ENCODE data around the gene KRT3.

Gene KRT3

DNA sequence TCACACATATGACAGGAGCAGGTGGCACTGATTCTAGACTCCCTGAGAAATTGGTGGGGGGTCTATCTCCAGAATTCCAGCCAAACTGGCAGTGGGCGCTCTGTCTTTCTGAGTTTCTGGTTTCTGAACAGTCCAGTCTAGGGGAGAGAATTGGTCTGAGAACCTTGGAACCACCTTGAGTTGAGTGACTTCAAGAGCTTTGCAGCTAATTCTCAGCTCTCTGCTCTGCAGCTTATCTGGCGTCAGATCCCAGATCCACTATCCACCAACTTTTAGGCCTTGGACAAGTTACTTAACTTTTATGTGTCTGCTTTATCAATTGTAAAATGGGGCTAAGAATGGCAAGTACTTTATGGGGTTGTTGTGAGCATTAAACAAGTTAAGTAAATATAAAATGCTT, 17.1 kb downstream of the KRT3 start:
- CTCF ChIA-PET = interaction anchor here (1.6 kb wide), 1 partner anchor 101 kb away, joined by 3 read pairs; no protein-coding TSS in a partner anchor
- peaks cover 29% of the 10 kb centered on the region for H3K27me3 Mint-ChIP-seq
- no peak overlapping the region for H3K4me3 Mint-ChIP-seq

DNA sequence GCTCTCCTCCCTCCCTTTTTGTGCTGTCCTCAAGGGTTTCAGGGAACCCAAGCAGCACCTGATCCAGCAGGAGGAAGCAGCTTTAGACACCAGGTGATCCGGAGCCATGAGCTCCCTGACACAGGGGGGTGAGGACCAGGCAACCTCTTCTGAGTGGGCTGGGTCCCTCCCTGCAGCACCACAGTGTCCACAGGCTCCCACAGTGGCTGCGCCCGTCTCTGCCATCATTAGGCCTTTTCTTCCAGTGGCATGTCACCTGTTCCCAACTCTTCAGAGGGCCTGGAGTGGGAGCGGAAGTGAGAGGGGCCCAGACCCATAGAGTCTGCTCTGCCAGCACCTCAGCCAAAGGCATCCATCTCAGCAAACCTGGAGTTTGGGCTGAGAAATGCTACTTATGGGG, 18.4 kb downstream of the KRT3 start:
- H3K4me1 Mint-ChIP-seq = no peaks in the 10 kb centered on the region
- H3K9me3 Mint-ChIP-seq = no peaks in the 10 kb centered on the region
- no peak overlapping the region for H3K27ac Mint-ChIP-seq
- no peaks in the 10 kb centered on the region for H3K36me3 Mint-ChIP-seq
- H3K27me3 Mint-ChIP-seq = peaks cover 29% of the 10 kb centered on the region
- no peak for DNase-seq
- H3K4me3 Mint-ChIP-seq = no peak overlapping the region
- CTCF ChIA-PET = interaction anchor here (1.6 kb wide), 1 partner anchor 102 kb away, joined by 3 read pairs; no protein-coding TSS in a partner anchor

More for the DNA sequence above, 17.1 kb downstream of the KRT3 start:
- no peaks in the 10 kb centered on the region for H3K36me3 Mint-ChIP-seq
- no peaks in the 10 kb centered on the region for H3K4me1 Mint-ChIP-seq
- DNase-seq = no peak
- no peaks in the 10 kb centered on the region for H3K9me3 Mint-ChIP-seq
- H3K27ac Mint-ChIP-seq = no peak overlapping the region

DNA sequence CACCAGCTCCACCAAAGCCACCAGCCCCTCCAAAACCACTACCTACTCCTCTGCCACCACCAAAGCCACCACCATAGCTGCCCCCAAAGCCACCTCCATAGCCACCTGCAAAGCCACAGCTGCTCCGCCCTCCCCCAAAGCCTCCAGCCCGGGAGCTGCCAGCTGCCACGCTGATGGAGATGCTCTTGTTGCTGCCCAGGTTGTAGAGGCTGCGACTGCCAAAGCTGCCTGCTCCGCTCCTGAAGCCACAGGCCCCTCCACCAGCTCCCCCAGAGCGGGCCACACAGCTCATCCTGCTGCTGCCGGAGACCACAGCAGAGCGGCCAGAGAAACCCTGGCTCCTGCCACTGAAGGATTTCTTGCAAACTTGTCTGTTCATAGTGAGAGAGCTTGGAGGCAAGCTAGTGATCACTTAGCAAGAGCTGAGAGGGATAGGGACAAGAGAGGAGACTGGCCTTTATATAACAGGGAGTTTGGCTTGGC, 19.0 kb downstream of the KRT3 start, which contains the start of gene KRT76:
Gene KRT76 (minus strand): TSS at position 433 of the 483 bp plus-strand sequence. CDS start 54 bp downstream, at position 379.
- Mint-ChIP-seq H3K9me3 (no peaks in the 10 kb centered on the region), H3K36me3 (no peaks in the 10 kb centered on the region), H3K4me1 (no peaks in the 10 kb centered on the region), H3K27me3 (peaks cover 31% of the 10 kb centered on the region), H3K4me3 (no peak within 1 kb of the TSS), H3K27ac (no peak within 1 kb of the TSS)
- CTCF ChIA-PET = interaction anchor here (1.4 kb wide), 1 partner anchor 14 kb away, joined by 3 read pairs; no protein-coding TSS in a partner anchor
- no peak for DNase-seq

DNA sequence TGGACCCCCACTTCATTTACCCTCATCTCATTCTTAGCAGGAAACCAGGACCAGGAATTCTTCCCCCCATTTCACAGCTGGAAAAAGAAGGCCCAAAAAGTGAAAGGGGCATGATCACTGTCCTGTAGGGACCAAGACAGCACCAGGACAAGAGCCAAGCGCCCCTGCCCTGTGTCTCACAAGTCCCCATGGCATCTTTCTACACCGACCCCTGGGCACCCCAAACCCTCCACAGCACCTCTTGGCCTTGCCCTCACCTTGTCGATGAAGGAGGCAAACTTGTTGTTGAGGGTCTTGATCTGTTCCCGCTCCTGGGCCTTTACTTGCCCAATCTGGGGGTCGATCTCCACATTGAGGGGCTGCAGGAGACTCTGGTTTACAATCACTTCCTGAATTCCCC, 19.5 kb downstream of the KRT3 start:
- CTCF ChIA-PET = interaction anchor here (1.4 kb wide), 1 partner anchor 14 kb away, joined by 3 read pairs; no protein-coding TSS in a partner anchor
- Mint-ChIP-seq H3K9me3 (no peaks in the 10 kb centered on the region), H3K27me3 (peaks cover 33% of the 10 kb centered on the region), H3K27ac (no peak overlapping the region), H3K36me3 (no peaks in the 10 kb centered on the region), H3K4me1 (no peaks in the 10 kb centered on the region), H3K4me3 (no peak overlapping the region)
- no peak for DNase-seq

DNA sequence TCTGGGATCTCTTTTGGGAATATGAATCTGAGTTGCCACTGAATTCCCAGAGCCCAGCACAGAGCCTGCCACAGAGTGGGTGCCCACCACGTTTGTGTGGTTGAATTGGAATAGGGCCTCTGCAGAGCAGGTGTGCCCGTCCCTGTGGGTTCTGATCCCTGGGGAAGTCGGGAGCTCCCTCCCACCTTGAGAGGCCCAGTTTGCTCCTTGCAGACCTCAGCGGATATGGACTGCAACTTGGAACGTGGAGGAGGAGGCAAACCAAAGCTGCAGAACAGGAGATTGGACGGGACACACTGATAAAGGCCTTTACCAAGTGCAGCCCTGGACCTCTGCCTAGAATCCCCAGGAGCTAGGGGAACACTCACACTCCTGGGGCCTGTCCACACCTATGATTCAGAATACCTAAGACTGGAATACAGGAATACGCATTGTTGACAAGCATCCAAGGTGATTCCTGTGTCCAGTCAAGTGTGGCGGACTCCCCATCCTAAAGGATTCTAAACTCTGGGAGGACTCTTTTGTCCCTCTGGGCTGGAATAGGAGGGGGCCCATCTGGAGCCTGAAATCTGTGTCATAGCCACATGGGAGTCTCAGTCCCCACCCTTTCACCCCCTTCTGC, 21.2 kb downstream of the KRT3 start:
- Mint-ChIP-seq H3K4me1 (no peaks in the 10 kb centered on the region), H3K4me3 (no peak overlapping the region), H3K27me3 (peaks cover 29% of the 10 kb centered on the region), H3K27ac (no peak overlapping the region), H3K36me3 (no peaks in the 10 kb centered on the region), H3K9me3 (no peaks in the 10 kb centered on the region)
- DNase-seq = no peak
- CTCF ChIA-PET = no interaction called here

DNA sequence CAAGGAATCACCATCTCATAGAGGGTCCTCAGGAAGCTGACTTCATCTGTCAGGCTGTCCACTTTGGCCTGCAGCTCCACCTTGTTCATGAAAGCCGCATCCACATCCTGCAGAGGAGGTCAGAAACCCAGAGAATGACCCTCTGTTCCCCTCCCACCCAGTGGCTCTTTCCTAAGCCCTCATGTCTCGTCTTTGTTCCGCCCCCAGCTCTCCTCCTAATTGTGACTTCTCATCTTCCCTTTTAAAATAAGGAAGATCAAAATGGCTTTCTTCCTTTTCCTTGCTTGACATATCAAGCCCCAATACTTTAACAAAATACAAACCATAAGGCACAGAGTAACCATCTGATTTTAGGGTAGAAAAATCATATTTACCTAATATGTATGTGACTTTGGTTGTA, 23.1 kb downstream of the KRT3 start:
- CTCF ChIA-PET = interaction anchor here (0.6 kb wide), 1 partner anchor 56 kb away, joined by 3 read pairs; no protein-coding TSS in a partner anchor
- no peak for DNase-seq
- Mint-ChIP-seq H3K36me3 (no peaks in the 10 kb centered on the region), H3K9me3 (no peaks in the 10 kb centered on the region), H3K27me3 (peaks cover 26% of the 10 kb centered on the region), H3K4me1 (no peaks in the 10 kb centered on the region), H3K27ac (no peak overlapping the region), H3K4me3 (no peak overlapping the region)

DNA sequence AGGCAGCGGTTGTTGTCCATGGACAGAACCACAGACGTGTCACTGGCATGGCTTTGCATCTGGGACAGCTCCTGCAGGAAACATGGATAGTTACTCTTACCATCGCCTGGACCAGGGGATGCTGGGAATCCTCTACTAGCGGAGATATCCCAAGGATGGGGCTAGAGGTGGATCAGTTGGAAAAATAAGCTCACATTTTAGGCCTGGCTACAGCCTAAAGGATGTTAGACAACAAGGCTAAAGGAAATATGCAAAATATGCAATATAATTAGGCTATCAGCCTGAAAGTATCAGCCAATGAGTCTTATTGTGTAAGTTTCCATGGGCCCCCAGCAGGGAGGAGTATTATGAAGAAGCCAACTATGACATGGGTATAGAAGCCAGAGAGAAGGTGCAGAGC, 23.7 kb downstream of the KRT3 start:
- CTCF ChIA-PET = no interaction called here
- Mint-ChIP-seq H3K4me1 (no peaks in the 10 kb centered on the region), H3K9me3 (no peaks in the 10 kb centered on the region), H3K36me3 (no peaks in the 10 kb centered on the region), H3K27me3 (peaks cover 20% of the 10 kb centered on the region), H3K27ac (no peak overlapping the region), H3K4me3 (no peak overlapping the region)
- no peak for DNase-seq

DNA sequence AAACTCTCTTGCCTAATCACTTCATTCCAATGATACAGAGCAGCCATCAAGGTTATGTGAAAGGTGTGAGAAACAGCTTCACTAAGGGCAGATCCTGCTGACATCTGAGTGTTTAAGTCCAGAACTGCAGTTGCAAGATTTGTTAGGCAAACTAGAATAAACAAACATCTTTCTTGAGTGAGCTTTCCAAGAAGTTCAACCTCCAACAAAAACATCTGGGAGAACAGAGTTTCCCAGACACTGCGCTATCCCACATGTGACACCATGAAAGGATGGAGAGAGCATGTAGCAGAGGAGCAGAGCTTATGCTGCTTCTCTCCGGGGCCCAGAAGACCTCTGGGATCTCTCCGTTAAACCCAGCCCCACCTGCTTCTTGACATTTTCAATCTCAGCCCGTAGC, 24.4 kb downstream of the KRT3 start:
- Mint-ChIP-seq H3K27ac (no peak overlapping the region), H3K4me3 (no peak overlapping the region), H3K27me3 (peaks cover 16% of the 10 kb centered on the region), H3K9me3 (no peaks in the 10 kb centered on the region), H3K36me3 (no peaks in the 10 kb centered on the region), H3K4me1 (no peaks in the 10 kb centered on the region)
- CTCF ChIA-PET = interaction anchor here (0.6 kb wide), 1 partner anchor 34 kb away, joined by 4 read pairs; no protein-coding TSS in a partner anchor
- DNase-seq = no peak

DNA sequence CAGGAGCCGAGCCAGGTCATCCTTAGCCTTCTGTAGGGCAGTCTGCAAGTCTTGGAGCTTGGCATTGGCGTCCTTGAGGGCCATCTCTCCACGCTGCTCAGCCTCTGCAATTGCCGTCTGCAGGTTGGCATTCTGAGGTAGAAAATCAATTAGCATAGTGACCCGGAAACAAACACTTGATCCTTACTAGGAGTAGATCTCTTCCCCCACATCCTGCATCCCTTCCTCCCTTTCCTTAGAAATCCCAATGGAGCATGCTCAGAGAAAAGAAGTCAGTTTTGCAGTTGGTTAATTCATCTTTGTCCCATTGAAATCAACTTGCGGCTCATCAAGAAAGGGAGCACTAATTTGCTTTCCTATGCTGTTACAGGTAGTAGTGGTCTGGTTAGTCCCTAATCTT, 24.8 kb downstream of the KRT3 start:
- Mint-ChIP-seq H3K4me3 (no peak overlapping the region), H3K27ac (no peak overlapping the region), H3K4me1 (no peaks in the 10 kb centered on the region), H3K27me3 (peaks cover 14% of the 10 kb centered on the region), H3K36me3 (no peaks in the 10 kb centered on the region), H3K9me3 (no peaks in the 10 kb centered on the region)
- DNase-seq = no peak
- CTCF ChIA-PET = no interaction called here

DNA sequence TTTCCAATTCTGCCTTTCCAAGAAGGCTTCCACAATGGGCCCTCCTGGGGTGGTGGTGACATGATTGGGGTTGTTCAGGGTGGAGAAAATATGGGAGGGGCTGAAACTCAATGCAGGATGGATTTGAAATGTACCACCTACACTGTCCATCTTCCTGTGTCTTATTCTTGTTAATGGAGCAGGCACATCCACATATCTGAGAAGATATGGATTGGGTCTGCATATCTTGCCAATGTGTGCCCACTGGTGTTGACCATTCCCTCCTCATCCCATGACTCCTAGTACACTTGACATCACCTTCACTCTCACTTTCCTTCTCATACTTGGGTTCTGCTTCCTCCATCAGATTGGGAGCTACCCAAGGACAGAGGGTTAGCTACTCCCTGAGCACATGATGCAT, 26.0 kb downstream of the KRT3 start:
- H3K4me1 Mint-ChIP-seq = no peaks in the 10 kb centered on the region
- H3K27ac Mint-ChIP-seq = no peak overlapping the region
- H3K27me3 Mint-ChIP-seq = peaks cover 15% of the 10 kb centered on the region
- H3K36me3 Mint-ChIP-seq = no peaks in the 10 kb centered on the region
- CTCF ChIA-PET = no interaction called here
- H3K4me3 Mint-ChIP-seq = no peak overlapping the region
- no peak for DNase-seq
- H3K9me3 Mint-ChIP-seq = no peaks in the 10 kb centered on the region

DNA sequence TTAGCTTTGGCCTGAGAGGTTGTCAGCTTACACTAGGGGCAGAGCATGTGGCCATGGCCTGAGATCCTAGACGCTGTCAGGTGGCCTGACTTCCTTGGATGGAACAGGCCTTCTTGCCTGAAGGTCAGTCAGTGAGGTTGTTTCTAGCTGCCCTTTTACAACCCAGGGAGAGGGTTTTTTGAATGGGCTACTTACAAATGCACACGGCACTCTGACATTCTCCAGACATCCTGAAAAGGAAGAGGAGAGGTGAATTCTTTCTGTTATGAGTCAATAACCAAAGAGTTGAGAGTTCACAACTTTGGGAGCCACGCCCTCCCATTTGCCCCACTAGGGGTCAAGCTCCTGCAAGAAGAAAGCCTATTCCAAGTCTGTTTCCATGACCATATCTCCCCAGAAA, 26.6 kb downstream of the KRT3 start:
- no peak for DNase-seq
- H3K36me3 Mint-ChIP-seq = no peaks in the 10 kb centered on the region
- CTCF ChIA-PET = no interaction called here
- H3K4me3 Mint-ChIP-seq = no peak overlapping the region
- H3K9me3 Mint-ChIP-seq = no peaks in the 10 kb centered on the region
- H3K4me1 Mint-ChIP-seq = no peaks in the 10 kb centered on the region
- H3K27ac Mint-ChIP-seq = no peak overlapping the region
- peaks cover 15% of the 10 kb centered on the region for H3K27me3 Mint-ChIP-seq

DNA sequence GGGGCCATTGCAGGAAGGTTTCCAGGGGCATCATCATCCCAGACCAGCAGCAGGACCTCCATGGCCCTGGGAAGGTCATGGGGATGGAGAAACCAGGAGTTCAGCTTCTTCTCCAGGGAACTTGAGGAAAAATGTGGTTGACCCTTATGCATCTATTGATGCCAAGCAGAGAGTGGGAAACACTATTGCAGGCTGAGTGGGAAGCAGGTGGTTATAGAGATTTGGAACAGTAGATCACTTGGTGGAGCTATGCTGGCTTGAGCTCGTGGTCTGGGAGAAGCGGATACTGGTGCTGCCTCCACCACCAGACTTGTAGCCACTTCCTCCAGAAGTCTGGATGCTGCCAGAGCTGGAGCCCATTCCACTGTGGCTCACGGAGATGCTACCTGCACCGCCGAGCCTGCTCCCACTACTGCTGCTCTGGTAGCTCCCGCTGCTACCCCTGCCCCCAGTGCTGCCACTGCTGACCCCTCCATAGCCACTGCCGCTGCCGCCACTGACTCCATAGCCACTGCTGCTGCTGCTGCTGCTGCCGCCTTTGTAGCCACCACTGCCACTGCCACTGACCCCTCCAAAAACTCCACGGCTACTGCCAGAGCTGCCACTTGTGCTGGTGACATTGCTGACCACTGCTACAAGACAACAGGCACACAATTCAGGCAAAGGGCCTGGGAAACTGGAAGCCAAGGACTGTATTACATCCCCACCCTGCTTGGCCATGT, 27.3 kb downstream of the KRT3 start:
- Mint-ChIP-seq H3K9me3 (no peaks in the 10 kb centered on the region), H3K27ac (no peak overlapping the region), H3K4me1 (no peaks in the 10 kb centered on the region), H3K36me3 (no peaks in the 10 kb centered on the region), H3K4me3 (no peak overlapping the region), H3K27me3 (peaks cover 19% of the 10 kb centered on the region)
- CTCF ChIA-PET = interaction anchor here (1.2 kb wide), 1 partner anchor 186 kb away, joined by 3 read pairs; no protein-coding TSS in a partner anchor
- no peak for DNase-seq

DNA sequence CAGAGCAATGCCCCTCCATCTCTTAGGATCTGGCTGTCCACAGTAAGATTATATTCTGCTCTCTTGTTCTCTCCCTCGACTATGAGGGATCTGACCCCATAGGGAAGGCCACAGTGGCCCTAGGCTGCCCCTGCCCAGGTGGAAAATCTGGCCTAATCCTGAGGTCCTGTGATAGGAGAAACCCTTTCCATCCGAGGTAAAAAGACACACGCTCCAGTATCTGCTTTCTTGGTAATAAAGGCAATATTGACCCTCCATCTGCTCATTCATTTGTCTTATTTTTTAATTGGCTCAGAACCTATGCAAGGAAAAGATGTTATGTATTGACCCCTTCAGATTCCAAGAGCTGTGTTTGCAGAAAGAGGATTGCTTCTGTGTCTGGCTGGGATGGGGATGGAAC, 28.5 kb downstream of the KRT3 start:
- no peak overlapping the region for H3K27ac Mint-ChIP-seq
- H3K36me3 Mint-ChIP-seq = no peaks in the 10 kb centered on the region
- H3K9me3 Mint-ChIP-seq = no peaks in the 10 kb centered on the region
- no peak for DNase-seq
- no peaks in the 10 kb centered on the region for H3K4me1 Mint-ChIP-seq
- H3K4me3 Mint-ChIP-seq = no peak overlapping the region
- CTCF ChIA-PET = interaction anchor here (1.2 kb wide), 1 partner anchor 185 kb away, joined by 3 read pairs; no protein-coding TSS in a partner anchor
- H3K27me3 Mint-ChIP-seq = peaks cover 20% of the 10 kb centered on the region

DNA sequence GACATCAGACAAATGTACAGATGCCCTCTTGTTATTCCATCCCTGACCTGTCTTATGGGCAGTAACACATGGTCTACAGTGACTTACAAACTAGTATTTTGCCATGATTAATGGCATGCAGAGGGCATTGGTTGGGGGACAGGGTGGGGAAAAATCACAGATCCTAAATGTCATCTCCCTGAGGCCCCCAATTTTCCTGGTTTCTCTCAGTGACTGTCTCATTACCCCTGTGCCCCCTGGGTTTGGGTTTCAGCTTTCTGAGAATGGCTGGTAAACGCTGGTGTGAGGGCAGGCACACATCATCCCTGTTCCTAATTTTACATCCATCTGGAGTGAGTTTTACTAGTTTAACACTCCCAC, 28.9 kb downstream of the KRT3 start:
- Mint-ChIP-seq H3K27me3 (peaks cover 18% of the 10 kb centered on the region), H3K36me3 (no peaks in the 10 kb centered on the region), H3K4me3 (no peak overlapping the region), H3K27ac (no peak overlapping the region), H3K4me1 (no peaks in the 10 kb centered on the region), H3K9me3 (no peaks in the 10 kb centered on the region)
- no peak for DNase-seq
- CTCF ChIA-PET = no interaction called here

All from activated naive CD4-positive, alpha-beta T cell treated with anti-CD3 and anti-CD28 coated beads, Interleukin-2, amount 10 ng/mL, durations not matched to agents 7 days and 5 days (primary cell).